MV-4-11 (cell line): ENCODE measurements around the gene SSTR3.
"Not testable (repeated sequence)": the region's sequence is repeated elsewhere in the genome, so short reads cannot be mapped to it uniquely, and the experiment has no call there.

Source experiments
- DNase-seq: peaks from one replicate; lab custom pipeline; 2025; lab: John Stamatoyannopoulos, UW

The SSTR3 gene

GRCh38 chr22:37210041-37210803 is 2.1 kb downstream of the SSTR3 start:
- DNase-seq: no peak

DNA sequence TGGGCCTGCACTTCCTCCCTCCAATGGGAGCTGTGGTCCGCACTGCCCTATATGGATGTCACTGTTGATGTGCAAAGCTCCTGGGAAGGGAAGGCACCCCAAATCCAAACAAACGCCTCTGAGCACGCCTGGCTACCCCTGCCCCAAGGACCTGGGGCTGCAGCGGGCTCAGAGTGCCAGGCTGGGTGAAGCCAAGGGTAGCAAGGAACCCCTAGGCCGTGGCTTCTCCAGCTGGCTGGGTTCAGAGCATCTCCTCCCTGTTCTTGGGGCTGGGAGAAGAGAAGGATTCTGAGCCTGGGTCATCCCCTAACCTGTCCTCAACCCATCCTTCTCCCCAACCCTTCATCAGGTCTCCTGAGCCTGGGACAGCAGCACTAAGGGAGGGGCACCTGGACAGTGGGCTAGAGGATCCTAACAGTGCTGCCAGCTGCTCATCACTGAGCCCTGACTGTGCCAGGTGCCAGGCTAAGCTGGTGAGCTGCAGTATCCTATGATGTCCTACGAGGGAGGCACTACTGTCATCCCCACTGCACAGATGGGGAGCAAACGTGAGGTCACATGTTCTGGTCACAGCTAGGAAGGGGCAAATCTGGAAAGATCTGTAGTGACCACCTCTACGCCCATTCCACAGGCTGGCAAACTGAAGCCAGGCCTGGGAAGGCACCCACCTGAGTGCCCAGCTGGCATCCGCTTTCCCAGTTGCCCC is 3.0 kb downstream of the SSTR3 start:
- DNase-seq: no peak

GRCh38 chr22:37208401-37209139 is 3.7 kb downstream of the SSTR3 start:
- DNase-seq: no peak

- no peak for DNase-seq
These were observed 4.3 kb downstream of the SSTR3 start for GRCh38 chr22:37207981-37208380.

DNA sequence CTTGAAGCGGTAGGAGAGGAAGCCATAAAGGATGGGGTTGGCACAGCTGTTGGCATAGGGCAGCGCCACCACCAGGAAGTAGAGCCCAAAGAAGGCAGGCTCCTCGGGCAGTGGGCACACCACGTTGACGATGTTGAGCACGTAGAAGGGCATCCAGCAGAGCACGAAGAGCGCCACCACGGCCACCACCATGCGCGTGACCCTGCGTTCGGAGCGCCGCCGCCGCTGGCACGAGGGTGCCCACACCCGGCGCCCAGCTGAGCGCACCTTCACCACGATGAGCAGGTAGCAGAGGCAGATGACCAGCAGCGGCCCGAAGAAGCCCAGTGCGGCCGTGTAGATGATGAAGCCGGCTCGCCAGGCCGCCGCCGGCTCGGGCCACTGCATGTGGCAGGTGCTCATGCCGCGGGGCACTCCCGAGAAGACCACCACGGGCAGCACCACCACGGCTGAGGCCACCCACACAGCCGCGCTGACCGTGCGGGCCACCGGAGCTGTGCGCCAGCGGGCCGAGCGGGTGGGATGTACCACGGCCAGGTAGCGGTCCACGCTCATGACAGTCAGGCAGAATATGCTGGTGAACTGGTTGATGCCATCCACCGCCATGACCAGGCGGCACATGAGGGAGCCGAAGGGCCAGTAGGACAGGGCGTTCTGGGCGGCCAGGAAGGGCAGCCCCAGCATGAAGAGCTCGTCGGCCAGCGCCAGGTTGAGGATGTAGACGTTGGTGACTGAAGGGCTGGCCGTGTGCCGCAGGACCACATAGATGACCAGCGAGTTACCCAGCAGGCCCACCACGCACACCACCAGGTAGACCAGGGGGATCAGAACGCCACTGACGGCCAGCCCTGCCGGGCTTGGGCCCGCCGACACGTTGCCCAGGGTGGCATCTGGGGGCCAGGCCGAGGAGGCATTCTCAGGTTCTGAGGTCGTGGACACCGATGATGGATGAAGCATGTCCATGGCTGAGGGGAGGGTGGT is 5.1 kb downstream of the SSTR3 start:
- no peak for DNase-seq

DNA sequence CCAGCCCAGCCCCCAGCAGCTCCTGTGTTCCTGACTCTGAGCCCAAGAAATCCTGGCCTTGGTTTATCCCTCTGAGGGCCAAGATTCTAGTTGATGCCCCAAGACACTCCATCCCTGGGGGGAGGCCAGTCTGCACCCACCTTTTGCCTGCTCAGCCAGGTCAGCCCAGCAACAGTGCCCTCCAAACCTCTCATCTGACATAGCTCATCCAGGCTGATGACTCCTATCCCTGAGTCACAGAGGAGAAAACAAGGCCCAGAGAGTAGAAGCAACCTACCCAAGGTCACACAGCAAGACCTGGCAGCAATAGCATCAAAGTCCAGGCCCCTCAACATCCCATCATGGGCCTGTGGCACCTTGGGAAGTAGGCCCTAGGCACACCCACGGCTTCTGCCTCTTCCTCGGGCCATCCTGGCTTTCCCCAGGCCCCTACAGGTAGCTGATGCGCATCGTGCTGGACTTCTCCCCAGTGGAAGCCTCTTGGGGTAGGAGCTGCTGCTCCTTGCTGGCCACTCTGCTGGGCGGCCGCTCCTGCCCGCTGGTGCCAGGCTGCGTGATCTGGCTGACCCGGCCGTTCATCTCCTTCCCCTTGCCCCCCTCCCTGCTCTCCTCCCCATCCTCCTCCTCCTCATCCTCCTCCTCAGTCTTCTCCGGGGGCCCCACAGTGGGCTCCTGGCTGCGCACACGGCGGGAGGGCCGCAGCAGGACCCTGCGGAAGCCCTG is 6.0 kb downstream of the SSTR3 start:
- DNase-seq: no peak

GRCh38 chr22:37205046-37205445 is 7.2 kb downstream of the SSTR3 start:
- DNase-seq: no peak

DNA sequence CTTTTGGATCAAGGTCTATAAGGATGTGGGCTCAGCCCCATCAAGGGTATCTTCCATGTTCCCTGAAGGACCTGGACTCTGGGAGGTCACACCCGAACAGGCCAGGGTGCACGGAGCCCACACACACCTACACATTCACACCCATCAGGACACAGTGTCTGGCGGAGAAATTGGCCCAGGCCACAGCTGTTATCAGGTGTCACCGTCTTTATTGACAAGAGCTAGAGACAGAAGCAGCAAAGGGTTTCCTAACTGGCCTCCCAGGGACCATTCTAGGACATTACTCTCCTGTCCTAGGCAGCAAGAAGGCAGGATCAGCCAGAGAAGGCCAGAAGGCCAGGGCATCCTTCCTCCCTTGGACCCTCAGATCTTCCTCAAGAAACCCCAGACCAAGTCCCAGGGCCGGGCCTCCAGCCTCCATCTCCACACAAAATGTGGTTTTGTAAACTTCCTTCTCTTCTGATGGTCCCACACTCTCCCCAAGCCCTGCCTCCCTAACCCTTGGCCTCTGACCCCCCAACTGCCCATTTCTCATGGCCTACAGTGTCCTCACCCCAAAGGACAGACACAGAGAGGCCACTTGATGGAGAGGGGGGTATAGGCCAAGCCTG is 8.1 kb downstream of the SSTR3 start:
- DNase-seq: no peak

DNA sequence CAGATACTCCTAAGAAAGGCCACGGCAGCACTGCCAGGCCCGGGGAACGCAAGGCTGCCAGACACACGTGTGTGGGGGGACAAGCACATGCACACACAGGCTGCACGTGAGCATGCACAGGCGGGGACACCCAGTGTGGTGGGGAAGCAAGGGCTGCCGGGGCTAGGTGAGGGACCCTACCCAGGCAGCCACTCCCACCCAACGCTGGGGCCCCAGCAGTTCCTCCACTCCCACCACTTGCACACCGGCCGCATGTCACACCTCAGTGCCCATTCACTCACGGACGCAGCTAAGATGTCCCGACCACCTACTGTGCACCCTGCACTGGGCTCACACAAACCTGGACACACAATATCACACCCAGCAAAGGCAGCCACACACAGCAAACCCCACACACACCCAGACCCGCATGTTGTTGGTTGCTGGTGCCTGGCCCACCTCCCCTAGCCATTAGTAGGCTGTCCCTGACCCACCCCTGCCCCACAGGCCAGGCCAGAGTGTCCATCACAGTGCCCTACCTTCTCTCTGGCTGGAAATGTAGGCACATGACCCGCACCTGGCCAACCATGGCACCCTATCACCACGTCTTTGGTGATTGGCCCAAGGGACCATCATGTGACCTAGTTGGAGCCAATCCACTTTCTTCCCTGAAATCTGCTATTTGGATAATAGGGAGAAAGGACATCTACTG is 8.8 kb downstream of the SSTR3 start:
- DNase-seq: no peak

- DNase-seq: no peak
These were observed 9.6 kb downstream of the SSTR3 start for GRCh38 chr22:37202716-37203115.

DNA sequence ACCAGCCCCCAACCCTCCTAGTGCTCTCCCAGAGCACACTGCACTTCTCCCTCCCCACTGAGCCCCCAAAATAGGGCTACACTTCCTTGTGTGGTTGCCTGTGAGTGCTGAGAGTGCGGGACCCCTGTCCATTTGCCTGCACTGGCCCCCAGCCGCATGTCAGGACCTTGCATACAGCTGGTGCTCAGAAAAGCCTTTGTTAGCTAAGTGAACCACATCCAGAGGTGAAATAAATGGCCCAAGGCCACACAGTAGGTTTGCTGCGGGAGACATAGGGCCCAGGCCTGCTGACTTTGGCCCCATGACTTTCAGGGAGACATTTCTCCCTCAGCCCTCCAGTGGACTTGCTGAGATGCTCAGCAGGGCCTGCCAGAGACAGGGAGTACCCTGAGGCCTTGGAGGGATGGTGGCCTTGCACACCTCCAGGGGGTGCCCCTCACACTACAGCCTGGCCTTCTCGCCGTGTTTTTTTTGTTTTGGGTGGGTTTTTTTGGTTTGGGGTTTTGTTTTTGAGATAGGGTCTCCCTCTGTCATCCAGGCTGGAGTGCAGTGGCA is 10.2 kb downstream of the SSTR3 start:
- no peak for DNase-seq

GRCh38 chr22:37201443-37201820 is 10.8 kb downstream of the SSTR3 start:
- DNase-seq: not testable (repeated sequence)

DNA sequence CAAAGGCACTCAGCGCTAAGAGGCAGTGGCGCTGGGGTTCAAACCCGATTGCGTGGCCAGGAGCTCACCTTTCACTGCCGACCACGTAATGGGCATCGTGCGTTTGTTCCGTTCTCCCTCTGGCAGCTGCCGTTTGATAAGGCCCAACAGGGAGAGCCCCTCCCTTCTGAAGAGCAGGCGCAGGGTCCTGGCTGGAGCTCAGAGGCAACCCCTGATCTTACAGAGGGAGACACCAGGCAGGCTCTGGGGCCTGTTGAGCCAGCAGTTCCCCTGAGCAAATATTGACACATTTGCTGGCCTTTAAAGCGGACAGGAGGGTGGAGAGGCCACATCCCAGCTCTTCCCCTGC is 12.5 kb downstream of the SSTR3 start:
- DNase-seq: no peak

- DNase-seq: peak; percentile 96
These were observed 13.0 kb downstream of the SSTR3 start for GRCh38 chr22:37199103-37199759.

- DNase-seq: peak; percentile 71
These were observed 13.8 kb downstream of the SSTR3 start for GRCh38 chr22:37198258-37199102.

DNA sequence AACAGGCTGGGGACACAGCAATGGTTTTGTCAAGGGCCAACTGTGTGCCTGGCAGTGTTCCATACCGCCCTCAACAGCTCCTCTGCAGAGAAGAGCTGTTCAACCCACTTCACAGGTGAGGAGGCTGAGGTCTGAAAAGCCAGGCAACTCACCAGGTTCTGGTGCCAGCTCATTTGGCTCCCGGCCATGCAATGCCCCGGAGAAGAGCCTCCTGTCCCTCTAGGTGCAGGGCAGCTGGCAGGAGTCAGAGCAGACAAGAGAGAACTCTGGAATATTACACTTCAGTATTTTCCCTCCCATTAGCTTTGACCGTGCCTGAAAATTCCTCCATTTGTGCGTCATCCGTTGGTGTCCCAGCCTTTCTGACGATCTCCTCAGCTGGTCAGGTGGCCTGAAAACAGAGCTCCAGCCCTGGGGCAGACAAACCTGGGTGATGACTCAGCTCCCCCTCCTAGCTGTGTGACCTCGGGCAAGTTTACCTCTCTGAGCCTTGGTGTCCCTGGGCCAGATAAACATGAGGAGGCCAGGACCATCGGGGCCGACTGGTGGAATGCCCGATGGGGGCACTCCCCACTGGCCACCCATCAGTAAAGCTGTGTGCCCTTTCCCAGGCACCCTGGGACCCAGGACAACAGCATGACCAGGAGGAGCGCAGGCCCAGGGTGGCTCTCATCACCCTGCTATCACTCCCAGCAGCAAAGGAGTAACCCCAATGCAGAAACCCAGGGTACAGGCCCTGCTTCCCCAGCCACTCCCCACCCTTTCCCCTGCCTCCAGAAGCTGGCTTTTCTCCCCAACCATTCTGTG is 14.6 kb downstream of the SSTR3 start:
- DNase-seq: no peak
